ENCODE data around the gene KITLG. TPM values are rescaled to one million over a fixed set of nuclear protein-coding genes. Genes with fewer than 3 reads are reported as not detected.

KITLG gene
- total and polyA plus RNA-seq, 2 of the 8 experiments (the other 6 are each of a cell fraction or from before 2014, with no cell fraction given) = 1.3 to 7.8 TPM

- TF ChIP-seq JUND (IDR thresholded peaks at IDR 0.05; ENCODE audit: low read length) (no peak), ZNF274 (IDR thresholded peaks at IDR 0.05; ENCODE audit: borderline replicate concordance, extremely low read depth, low read length) (no peak), HDAC2 (IDR thresholded peaks at IDR 0.05; ENCODE audit: borderline replicate concordance in 1 of 2, low read depth in 2 of 2, low read length in 2 of 2) (no peak)
Observed at GRCh38 chr12:88544991-88545980, 35.0 kb downstream of the KITLG start (continued).
